HS-27A (cell line): ENCODE measurements around the gene SEC61B.

Experiments used
- DNase-seq: peaks from one replicate; pipeline ENCODE4 v3.0.0-alpha.2; 2012; ENCODE audit warnings: low read depth, missing footprints

The SEC61B gene

DNA sequence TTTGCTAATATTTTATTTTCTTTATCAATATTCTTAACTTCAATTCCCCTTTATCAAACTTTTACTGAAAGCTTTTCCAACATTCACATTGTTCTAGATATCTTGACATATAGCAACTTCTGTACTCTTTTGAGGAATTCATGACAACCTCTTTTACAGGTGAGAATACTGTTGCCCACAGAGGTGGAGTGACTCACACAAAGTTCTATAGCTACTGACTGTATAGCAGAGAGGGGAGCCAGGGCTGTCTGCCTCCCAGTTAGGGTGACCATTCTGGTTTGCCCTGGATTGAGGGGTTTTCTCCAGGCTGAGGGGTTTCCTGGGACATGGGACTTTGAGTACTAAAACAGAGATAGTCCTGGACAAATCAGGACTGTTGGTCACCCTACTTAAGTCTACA, 16.2 kb downstream of the SEC61B start:
- DNase-seq, result no peak

DNA sequence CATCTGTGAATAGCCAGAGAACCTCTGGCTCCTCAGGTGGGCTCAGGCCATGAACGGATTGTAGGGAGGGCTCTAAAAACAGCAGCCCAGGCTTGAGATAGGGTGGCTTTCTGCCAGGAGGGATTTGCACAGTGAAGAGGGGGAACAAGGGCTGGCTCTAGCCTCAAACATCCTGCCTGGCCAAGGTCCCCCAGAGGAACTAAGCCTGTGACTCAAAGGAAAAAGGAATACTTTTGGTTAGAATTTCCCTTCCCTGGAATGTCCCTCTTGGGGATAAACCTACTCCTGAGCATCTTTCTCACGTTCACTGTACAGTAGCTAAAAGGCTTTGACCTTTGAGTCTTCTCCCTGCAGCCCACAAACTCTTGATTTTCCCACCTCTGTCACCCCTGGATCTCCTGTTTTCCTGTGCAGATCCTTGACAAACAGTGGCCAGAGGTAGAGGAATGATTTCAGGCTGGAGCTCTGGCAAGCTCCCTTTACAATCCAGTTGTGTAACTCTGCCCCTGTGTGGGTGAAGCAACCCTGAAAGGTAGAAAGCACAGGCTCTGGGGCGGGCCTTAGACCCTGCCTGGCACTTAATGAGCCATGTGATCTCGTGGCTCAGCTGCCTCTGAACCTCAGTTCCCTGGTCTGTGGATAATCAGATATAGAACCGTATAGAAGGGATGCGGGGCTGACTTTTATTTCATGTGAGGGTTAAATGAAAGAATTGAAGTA, 17.4 kb downstream of the SEC61B start:
- no peak for DNase-seq

DNA sequence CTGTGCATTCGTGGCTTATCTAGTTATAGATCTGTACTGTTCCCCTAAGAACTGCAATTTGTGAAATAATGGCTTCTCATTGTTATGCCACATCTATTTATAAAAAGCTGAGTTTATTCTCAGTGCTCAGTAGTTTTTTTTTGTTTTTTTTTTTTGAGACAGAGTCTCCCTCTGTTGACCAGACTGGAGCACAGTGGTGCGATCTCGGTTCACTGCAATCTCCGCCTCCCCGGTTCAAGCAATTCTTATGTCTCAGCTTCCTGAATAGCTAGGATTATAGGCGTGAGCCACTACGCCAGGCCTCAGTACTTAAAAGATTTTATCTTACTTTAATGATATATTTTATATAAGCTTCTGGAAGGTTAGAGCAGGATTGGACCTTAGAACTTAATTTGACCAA, 19.0 kb downstream of the SEC61B start:
- no peak for DNase-seq

DNA sequence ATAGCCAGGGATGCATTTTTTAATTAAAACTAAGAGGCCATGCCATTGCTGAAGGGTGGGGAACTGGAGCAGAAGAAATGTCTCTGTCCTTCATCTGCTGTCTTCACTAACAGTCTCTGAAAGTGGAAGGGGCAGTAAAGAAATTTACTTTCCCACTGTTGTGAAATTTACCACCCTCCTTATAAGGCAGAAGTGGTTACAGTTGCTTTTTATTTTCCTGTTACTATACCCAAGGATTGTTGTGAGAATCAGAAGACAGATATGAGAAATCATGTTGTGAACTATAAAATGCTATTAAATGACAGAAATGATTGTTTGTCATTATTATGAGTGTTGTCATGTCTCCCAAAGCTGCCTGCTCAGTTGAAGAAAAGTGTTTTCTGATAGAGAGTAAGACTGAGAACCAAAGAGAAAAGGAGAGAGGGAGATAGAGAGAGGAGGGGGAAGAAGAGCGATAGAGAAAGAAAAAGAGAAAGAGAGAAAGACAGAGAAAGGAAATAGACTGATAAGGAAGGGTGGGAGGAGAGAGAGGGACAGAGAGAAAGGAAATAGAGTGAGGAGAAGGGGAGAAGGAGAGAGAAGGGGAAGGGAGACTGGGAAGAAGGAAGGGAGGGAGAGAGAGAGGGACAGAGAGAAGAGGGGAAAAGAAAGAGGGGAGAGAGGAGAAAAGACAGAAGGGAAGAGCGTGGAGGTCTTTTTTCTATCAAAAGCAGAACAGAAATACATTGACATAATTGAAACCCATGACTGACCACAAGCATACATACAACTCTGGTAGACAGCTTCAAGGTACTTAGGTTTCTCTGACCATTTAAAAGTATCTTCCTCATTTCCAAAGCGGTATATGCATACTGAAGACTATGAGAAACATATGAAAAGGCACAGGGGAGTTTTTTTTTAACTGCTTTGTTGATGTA, 22.5 kb downstream of the SEC61B start:
- DNase-seq, result no peak

DNA sequence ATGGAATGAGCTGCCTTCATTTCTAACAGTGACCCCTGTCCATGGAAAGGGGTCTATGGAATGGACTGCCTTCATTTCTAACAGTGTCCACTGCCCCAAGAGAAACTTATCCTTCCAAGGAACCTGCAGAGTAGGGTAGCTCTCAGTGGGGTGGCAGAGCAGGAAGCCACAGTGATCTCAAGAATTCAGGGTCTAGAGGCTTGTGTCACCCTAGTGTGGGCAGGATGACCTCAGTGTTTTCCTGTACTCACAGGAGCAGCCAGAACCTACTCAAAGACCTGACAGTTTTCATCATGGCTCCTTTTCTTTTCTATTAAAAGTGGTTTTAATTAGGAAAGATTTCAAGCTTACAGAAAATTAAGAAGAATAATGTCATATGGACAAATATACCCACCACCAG, 27.5 kb downstream of the SEC61B start:
- no peak for DNase-seq

DNA sequence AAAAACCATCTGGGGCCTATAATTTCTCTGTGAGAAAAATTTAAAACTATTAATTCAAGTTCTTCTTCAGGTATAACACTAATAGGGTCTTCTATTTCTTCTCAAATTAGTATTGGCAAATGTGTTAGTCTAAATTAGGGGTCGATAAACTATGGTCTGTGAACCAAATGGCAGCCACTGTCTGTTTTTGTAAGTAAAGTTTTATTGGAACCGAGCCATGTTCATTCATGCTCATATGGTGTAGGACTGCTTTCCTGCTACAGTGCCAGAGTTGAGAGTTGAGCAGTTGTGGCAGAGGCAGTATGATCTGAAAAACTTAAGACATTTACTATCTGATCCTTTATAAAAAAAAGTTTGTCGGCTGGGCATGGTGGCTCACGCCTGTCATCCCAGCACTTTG, 29.1 kb downstream of the SEC61B start:
- DNase-seq, result no peak

DNA sequence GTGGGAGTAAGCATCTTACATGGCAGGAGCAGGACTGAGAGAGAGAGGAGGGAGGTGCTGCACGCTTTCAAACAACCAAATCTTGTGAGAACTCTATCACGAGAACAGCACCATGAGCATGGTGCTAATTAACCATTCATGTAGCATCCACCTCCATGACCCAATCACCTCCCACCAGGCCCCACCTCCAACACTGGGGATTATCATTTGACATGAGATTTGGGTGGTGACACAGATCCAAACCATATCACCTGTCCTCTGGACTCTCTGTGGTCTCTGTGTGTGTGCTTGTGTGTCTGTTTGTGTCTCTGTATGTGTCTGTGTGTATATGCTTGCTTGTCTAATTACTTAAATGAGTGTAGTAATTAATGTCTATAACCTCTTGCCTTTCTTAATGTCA, 31.1 kb downstream of the SEC61B start:
- no peak for DNase-seq

DNA sequence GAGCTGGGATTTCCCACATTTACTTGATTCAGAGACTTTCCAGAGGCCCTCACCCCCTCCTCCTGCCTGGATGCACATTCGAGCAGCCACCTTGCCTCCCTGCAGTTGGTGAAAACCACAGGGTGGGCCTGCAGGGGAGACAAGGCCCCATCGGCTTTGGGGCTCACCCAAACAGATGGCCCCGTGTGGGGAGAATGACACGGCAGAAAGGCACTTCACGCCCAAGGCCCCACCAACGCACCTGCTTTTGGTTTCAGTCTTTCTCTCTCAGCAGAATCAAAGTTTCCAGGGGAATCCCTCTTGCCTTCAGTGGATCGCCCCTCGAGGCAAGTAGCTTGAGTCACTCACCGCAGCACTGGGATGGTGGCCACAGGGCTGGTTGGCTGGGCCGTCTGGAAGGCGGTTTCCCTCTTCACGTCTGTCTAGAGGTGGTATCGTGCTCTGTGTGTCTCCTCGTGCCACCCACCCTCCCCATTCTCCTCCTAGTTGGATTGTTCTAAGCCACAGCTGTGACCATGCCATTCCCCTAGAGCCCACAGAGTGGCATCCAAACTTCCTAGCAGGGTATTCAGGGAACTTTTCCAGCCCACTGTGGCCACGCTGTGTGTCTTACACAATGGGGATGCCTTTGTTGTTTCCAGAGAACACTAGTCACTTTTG, 31.8 kb downstream of the SEC61B start:
- DNase-seq, result no peak

DNA sequence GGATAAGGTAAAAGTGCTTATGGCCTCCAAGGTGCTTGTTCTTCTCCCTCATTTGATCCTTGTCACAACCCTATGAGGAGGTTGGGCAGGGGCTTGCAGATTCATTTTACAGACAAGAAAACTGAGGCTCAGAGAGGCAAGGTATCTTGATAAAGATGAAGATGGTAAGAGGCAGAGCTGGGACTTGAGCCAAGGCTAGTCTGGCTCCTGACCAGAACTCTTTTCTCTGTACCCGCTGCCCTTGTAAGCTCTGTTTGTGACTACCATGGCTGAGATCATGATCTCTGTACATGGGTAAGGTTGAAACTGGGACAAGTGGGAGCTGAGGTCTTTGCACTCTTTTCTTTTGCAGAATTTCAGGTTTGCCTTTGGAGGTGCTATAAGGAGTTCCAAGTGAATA, 33.6 kb downstream of the SEC61B start:
- no peak for DNase-seq

DNA sequence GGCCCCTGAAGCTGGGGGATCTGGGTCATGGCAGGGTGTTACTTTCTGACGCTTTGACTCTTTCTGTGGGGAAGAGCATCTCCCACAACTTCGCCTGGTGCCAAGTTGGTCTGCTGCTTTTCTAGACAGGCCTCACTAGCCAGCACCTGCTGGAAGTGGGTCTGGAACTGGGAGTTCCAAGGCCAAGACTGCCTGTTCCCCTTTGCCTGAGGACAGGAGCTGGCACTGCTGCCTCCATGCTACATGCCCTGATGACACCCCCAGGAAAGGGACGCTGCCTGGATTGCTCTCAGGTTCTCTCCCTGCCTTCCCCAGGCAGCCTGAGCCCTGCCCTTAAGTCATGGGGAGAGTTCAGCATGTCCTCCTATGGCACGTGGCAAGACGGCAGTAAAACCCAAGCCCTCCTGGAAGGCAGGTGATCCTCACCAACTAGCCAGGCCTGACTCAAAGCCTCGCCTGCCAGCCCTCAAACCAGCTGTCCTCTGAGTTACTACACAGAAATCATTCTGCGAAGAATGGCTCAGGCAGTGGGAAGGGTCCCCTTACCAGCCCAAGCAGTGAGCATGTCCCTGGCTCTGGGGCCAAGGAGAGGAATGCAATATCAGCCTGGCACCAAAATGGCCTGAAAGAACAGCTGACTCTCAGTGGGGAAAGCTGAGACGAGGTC, 35.8 kb downstream of the SEC61B start:
- DNase-seq, result no peak

DNA sequence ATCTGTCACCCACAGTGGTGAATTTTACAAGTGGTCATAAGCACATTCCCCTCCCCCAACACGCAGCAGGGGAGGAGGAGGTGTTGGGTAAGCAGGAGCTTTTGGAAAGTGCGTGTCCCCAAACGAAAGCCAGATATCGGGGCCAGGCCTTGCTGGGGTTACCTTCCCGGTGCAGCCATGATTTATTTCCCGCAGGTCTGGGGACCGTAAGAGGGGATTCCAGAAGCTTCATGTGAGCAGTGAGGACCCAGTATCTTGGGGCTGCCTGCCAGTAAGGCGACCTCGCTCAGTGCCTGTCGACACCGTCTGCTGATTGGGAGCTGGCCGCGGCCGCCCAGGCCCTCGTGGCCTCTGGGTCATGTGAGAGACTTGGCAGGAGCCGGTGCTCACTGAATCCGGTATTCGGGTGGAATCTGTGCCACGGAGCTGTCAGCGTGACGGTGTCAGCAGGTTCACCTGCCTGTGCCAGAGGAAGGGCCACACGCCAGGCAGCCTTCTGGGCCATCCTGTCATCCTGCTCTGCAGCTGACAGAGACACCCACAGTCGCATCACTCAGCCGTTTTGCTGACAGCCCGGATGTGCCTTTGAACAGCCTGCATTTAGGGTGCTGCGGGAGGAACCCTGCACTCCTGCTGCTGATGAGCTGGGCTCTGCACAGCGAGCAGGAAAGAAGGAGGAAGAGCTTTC, 37.3 kb downstream of the SEC61B start:
- no peak for DNase-seq

DNA sequence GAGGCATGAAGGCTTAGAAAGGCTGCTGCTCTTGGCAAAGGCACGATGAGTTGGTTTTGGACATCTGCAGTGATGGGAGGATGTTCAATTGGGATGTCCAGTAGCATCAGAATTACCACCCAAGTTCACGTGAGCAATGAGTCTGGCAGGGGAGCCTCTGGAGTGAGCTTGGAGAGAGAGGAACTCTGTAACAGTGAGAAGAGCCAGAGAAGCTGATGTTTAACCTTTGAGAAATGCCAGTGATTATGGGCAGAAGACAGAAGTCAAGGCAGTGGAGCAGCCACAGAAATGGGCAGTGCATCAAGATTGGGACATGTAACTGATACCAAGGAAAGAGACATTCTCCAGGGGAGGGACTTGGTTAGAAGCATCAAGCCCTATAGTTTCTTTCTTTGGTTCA, 39.8 kb downstream of the SEC61B start:
- DNase-seq, result no peak

DNA sequence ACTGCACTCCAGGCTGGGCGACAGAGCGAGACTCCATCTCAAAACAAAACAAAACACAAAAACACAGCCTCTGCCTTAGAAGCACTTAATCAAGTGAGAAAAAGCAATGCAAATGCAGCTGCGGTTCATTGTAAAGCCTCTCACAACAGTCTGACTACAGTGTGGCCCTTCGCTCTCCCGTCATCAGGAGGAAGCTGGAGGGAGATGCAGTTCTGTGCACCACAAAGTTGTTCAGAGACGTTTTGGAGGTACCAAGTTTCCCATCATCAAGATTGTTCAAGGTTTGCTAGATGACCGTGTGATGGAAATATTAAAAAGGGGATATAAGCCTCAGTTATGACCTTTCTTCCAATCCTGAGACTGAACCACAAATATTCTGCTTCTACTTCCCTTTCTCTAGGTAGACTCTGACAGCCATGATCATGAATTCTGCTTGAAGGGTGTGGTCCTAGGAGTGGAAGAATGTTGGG, 40.9 kb downstream of the SEC61B start:
- no peak for DNase-seq

DNA sequence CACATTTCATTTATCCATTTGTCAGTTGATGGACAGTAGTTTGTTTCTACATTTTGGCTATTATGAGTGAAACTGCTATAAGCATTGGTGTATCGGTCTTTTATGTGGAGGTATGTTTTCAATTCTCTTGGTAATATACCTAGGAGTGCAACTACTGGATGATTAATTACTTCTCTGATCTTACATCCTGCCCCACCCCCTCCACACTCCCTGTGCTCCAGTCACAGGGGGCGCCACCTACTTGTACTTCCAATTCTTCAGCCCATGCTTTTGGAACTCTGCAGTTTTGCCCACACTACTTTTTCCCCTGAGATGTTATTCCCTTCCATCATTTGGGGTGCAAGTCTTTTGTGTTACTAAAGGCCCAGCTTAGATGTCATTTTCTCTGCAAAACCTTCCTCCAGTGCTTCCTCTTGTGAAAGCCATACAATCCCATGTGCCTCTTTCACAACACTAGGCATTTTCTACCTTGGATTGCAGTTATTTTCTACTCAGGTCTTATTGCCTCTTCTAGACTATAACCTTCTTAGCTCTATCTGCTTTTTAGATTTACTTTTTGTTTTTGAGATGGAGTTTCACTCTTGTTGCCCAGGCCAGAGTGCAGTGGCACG, 42.1 kb downstream of the SEC61B start:
- no peak for DNase-seq

DNA sequence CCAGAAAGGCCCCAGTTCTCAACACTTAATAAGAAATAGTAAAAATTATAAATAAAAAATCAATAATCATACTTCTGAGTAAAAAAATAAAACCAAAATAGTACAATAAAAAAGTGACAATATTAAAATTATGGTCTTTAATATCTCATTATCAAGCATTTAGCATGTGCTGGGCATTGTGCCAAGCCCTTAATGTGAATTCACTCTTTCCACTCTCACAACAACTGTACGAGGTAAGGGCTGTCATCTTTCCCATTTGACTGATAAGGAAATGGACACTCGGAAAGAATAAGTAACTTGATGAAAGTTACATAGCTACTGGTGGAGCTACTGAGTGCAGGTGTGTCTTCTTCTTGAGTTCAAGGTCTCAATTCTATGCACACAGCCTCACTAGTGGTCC, 43.6 kb downstream of the SEC61B start:
- no peak for DNase-seq

DNA sequence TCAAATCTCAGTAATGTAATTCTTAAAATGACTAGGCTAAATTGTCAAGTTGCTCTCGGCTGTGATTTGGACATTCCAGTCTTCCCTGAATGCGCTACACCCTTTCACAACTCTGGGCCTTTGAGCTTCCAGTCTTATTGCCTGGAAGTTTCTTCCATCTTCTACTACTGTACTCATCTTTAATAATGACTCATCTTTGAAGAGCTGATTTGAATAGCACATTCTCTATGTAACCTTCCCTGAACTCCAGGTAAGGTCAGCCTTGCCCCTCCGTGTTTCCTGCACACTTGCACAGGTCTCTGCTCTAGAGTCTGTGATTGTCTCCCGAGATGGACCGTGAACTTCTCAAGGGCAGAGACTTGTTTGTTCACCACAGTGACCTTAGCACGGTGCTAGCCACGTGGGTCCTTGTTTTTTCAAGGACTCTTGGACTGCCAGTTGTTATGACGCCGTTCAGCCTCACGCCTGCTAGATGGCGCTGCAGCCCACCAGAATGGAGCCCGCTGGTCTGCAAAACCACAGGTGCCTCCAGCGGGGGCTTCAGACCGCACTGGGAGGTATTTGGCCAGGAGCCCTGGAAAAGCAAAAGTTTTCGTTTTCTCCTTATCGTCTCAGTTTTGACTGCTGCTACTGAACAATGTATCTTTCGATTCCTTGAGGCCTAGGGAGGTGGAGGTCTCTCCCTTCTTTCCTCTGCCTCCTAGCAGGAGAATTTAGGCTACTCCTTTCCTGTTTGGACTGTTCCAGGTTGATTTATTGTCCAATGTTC, 44.4 kb downstream of the SEC61B start:
- no peak for DNase-seq

DNA sequence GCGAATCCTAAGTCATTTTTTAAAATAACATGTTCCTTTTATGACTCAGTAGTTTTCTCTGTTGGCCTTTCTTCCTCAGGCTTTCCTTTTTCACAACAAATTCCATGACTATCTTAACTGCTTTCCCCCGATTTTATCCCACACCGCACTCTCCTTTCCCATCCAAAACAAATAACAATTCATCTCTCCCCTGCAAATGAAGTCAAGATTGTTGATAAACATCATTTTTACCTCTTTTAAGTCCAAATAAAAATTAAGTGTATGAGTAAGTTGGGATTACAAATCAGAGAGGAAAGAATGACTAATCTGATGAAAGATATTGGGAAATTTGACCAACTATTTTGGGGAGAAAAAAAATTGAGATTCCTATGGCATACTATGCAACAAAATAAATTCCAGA, 47.3 kb downstream of the SEC61B start:
- no peak for DNase-seq

DNA sequence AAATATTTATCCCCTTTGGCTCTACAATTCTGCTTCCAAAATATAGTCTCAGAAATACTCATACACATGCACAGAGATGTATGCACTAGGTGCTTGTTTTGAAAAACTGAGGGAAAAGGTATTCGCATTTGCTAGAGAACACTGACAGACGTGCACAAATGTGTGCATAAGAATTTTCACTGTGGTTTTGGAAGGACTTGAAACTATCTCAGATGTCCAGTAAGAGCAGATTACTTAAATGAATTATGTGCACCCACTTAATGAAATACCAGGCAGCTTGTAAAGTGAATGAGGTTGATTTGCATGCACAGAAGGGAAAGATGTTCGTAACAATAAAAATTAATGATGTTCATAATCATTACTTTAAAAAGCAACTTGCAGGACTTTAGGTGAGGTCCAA, 48.4 kb downstream of the SEC61B start:
- no peak for DNase-seq

DNA sequence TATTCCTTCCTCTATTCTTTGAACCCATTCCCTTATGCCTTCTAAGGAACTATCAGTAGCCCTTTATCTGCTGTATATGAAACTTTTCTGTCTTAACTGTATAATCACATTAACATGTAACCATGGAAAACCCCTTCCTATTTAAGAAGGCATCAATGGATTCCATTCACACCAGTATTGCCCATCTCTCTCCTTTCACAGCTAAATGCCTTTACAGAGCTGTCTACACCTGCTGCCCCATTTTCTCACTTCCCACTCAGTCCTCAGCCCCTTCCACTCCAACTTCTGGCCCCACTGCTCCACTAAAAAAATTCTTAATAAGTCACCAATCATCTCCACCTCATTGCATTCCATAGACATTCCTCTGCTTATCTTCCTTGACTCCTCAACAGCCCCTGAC, 50.8 kb downstream of the SEC61B start:
- no peak for DNase-seq

DNA sequence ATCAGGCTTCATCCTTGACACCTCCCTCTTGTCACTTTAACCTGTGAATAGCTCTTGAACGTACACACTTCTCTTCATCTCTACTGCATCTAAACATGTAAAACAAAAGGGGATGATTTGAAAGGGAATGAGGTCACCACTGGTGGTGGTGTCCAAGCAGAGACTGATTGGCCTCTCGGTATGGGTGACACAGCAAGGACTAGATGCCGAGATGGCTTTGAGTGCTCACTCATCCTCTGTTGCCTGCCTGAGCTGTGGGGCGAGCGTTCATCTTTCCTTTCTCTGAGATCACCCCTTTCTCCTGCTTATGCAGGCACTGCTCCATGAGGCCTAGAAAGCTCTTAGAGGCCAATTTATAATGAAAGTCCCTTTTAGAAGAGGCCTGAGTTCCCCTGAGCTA, 51.9 kb downstream of the SEC61B start:
- DNase-seq, result no peak

DNA sequence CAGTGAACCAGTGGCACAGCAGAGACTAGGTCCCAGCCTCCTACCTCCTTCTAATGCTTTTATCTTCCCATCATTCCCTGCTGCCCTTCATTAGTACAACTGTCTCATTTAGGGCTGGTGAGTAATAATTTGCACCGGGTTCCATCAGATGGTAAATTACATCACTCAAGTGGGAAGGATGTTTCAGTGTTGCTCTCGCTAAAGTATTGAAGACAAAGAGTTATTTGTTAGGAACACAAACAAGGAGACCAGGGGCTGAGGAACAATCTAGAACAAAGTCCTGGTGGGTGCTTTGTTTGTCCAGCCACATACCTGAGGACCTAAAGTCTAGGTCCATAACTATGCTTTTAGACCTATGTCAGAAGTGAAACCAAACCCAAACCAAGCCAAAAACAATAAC, 52.4 kb downstream of the SEC61B start:
- no peak for DNase-seq
